Measurements from ENCODE around the gene SARS1. TPM values are rescaled to one million over a fixed set of nuclear protein-coding genes. Genes with fewer than 3 reads are reported as not detected.

SARS1 gene
- total and polyA plus RNA-seq, 2 experiments from 2014 or later = 353 to 365 TPM

DNA sequence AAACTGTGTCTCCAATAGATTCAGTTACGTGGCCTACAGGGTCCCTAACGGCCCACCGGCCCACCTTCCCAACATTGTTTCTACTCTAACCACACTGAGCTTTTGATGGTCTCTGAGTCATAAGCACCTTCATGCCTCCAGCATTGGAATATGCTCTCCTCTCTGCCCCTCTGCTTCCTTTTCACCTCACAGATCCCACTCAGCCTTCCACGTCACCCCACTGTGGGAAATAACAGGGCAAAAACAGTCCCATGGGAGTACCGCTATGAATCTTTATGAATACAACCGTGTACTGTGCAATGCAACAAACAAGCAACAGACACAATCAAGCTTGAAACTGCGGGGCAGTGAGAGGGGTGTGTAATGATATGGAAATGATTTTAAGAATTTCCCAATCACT is 5.3 kb upstream of the SARS1 start:
- in situ Hi-C loops (cut with MboI) = no loop called here
- Histone ChIP-seq H3K9me2 (ENCODE audit: insufficient read depth) (no peaks in the 10 kb centered on the region), H3K79me2 (ENCODE audit: insufficient read depth) (no peaks in the 10 kb centered on the region), H4K20me1 (ENCODE audit: insufficient read depth) (no peaks in the 10 kb centered on the region), H3K4me1 (ENCODE audit: insufficient read depth) (no peaks in the 10 kb centered on the region), H2AFZ (no peak overlapping the region), H3K27me3 (replicated peaks; ENCODE audit: insufficient read depth) (no peaks in the 10 kb centered on the region), H3K4me3 (no peak overlapping the region), H3F3A (ENCODE audit: insufficient read depth) (no peaks in the 10 kb centered on the region), H3K4me2 (ENCODE audit: unreplicated experiment) (no peak overlapping the region), H3K27ac (no peak overlapping the region), H3K9ac (no peak overlapping the region), H3K9me3 (ENCODE audit: low read depth) (no peaks in the 10 kb centered on the region), H3K36me3 (ENCODE audit: low read depth) (no peaks in the 10 kb centered on the region)
- no peak for TF ChIP-seq EZH2 (IDR thresholded peaks at IDR 0.05; ENCODE audit: insufficient read depth, poor library complexity, severe bottlenecking)
- 65 to 70% methylated on average over 7 of the region's 7 CpGs for WGBS, 2 experiments (ENCODE audit: low coverage in 1 of 2, low lambda C conversion rate in 2 of 2, missing lambda C conversion rate in 2 of 2)
- DNase-seq = no peak

DNA sequence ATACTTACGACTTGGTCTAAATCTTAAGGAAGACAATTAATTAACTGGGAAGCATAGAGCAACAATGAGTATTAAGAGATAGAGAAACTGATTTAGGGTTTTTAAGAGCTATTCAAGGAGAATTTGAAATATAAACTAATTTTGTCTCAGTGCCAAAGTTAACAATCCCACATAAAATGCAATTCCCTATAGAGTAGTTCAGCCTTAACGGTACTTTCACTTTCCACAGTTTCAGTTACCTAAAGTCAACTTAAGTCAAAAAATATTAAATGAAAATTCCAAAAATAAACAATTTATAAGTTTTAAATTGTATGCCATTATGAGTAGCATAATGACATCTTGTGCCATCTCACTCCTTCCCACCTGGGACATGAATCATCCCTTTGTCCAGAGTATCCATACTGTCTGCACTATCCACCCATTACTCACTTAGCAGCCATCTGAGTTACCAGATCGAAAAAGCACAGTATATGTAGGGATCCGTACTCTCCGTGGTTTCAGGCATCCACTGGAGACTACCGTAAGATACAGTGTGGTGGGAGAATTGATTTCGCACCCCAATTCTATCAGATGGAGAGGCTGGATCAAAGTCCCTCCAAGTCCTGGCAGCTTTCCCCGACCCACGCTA is 4.8 kb upstream of the SARS1 start:
- whole genome bisulfite sequencing, 2 experiments (ENCODE audit: low coverage in 1 of 2, low lambda C conversion rate in 2 of 2, missing lambda C conversion rate in 2 of 2) = 82 to 85% methylated on average over 9 of the region's 9 CpGs
- peak; percentile 26 for DNase-seq
- Histone ChIP-seq H3K9me3 (ENCODE audit: low read depth) (no peaks in the 10 kb centered on the region), H3K27ac (no peak overlapping the region), H3K4me1 (ENCODE audit: insufficient read depth) (no peaks in the 10 kb centered on the region), H2AFZ (no peak overlapping the region), H3K9ac (no peak overlapping the region), H4K20me1 (ENCODE audit: insufficient read depth) (no peaks in the 10 kb centered on the region), H3K36me3 (ENCODE audit: low read depth) (no peaks in the 10 kb centered on the region), H3K27me3 (replicated peaks; ENCODE audit: insufficient read depth) (no peaks in the 10 kb centered on the region), H3F3A (ENCODE audit: insufficient read depth) (no peaks in the 10 kb centered on the region), H3K9me2 (ENCODE audit: insufficient read depth) (no peaks in the 10 kb centered on the region), H3K4me2 (ENCODE audit: unreplicated experiment) (no peak overlapping the region), H3K79me2 (ENCODE audit: insufficient read depth) (peaks cover 2% of the 10 kb centered on the region; the same call in 1 of the 2 replicates), H3K4me3 (no peak overlapping the region)
- TF ChIP-seq EZH2 (IDR thresholded peaks at IDR 0.05; ENCODE audit: insufficient read depth, poor library complexity, severe bottlenecking) (no peak), EZH2phosphoT487 (IDR thresholded peaks at IDR 0.05; ENCODE audit: insufficient read depth, low read depth) (no peak)
- in situ Hi-C loops (cut with MboI) = no loop called here

DNA sequence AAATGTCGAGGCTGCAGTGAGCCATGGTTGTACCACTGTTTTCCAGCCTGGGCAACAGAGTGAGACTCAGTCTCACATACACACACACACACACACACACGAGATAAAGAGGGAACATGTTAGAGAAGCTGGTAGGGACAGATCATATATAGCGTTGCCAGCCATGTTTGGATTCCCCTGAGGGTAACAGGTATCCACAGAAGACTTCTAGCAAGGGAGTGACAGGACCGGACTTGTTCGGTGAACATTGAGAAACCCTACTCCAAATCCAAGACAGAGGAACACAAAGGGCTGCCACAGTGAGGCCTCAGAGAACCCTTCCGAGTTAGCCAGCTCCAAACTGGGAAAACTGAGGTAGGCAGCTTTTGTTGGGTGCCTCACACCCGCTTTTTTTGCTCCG is 3.7 kb upstream of the SARS1 start:
- in situ Hi-C loops (cut with MboI) = no loop called here
- 76 to 80% methylated on average over 8 of the region's 8 CpGs for WGBS, 2 experiments (ENCODE audit: low coverage in 1 of 2, low lambda C conversion rate in 2 of 2, missing lambda C conversion rate in 2 of 2)
- no peaks in the 10 kb centered on the region for H3K9me2 ChIP-seq (ENCODE audit: insufficient read depth)

DNA sequence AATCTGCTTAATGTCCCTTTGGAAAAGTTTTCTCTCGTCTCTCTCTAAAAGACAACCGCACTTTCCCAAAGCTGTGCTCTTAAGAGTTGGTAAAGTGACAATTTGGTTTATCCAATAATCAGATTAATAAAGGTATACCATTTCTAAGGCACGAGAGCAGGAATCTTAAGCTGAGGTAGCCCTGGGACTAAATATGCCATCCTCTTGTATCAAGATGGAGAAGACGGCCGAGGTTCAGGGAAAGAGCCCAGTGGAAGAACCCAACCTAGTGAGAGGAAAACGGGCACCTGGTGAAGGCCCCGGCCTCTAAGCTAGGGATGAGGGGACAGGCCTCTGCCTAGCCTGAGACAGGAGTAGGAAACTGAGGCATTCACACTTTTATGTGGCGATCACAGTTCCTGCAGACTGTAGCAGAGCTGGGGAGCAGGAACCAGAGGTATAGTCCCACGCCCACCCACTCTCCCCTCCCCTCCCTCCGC is 334 bp upstream of the SARS1 start:
- peaks cover 46% of the 10 kb centered on the region for H3K79me2 ChIP-seq (ENCODE audit: insufficient read depth)
- peak overlapping the region; percentile 95 for H3K4me2 ChIP-seq (ENCODE audit: unreplicated experiment)
- H3K9ac ChIP-seq = peak overlapping the region; percentile 93; the same call in 1 of the 2 replicates
- peak overlapping the region; percentile 93 for H3K4me3 ChIP-seq
- peaks cover 28% of the 10 kb centered on the region for H3F3A ChIP-seq (ENCODE audit: insufficient read depth)
- TF ChIP-seq EZH2phosphoT487 (IDR thresholded peaks at IDR 0.05; ENCODE audit: insufficient read depth, low read depth) (no peak), EZH2 (IDR thresholded peaks at IDR 0.05; ENCODE audit: insufficient read depth, poor library complexity, severe bottlenecking) (no peak)
- no peak for DNase-seq
- H3K27me3 ChIP-seq (replicated peaks; ENCODE audit: insufficient read depth) = no peaks in the 10 kb centered on the region
- no peaks in the 10 kb centered on the region for H3K9me2 ChIP-seq (ENCODE audit: insufficient read depth)
- H3K4me1 ChIP-seq (ENCODE audit: insufficient read depth) = peaks cover 9% of the 10 kb centered on the region; the same call in 1 of the 2 replicates
- H3K9me3 ChIP-seq (ENCODE audit: low read depth) = no peaks in the 10 kb centered on the region
- WGBS, 2 experiments (ENCODE audit: low coverage in 1 of 2, low lambda C conversion rate in 2 of 2, missing lambda C conversion rate in 2 of 2) = 33 to 34% methylated on average over 9 to 10 of the region's 10 CpGs
- H2AFZ ChIP-seq = peak overlapping the region; percentile 76
- H3K36me3 ChIP-seq (ENCODE audit: low read depth) = peaks cover 9% of the 10 kb centered on the region; the same call in 1 of the 2 replicates
- in situ Hi-C loops (cut with MboI) = no loop called here
- H3K27ac ChIP-seq = 0 out of 2 replicates have a peak overlapping the region, but pooled peaks have one; percentile 94
- no peaks in the 10 kb centered on the region for H4K20me1 ChIP-seq (ENCODE audit: insufficient read depth)

More for the DNA sequence above, 3.7 kb upstream of the SARS1 start:
- no peak overlapping the region for H3K4me3 ChIP-seq
- H3F3A ChIP-seq (ENCODE audit: insufficient read depth) = peaks cover 8% of the 10 kb centered on the region
- no peak overlapping the region for H3K9ac ChIP-seq
- peaks cover 13% of the 10 kb centered on the region for H3K79me2 ChIP-seq (ENCODE audit: insufficient read depth)
- no peaks in the 10 kb centered on the region for H3K36me3 ChIP-seq (ENCODE audit: low read depth)
- TF ChIP-seq EZH2phosphoT487 (IDR thresholded peaks at IDR 0.05; ENCODE audit: insufficient read depth, low read depth) = no peak
- TF ChIP-seq EZH2 (IDR thresholded peaks at IDR 0.05; ENCODE audit: insufficient read depth, poor library complexity, severe bottlenecking) = no peak
- H3K9me3 ChIP-seq (ENCODE audit: low read depth) = no peaks in the 10 kb centered on the region
- H4K20me1 ChIP-seq (ENCODE audit: insufficient read depth) = no peaks in the 10 kb centered on the region
- H3K27me3 ChIP-seq (replicated peaks; ENCODE audit: insufficient read depth) = no peaks in the 10 kb centered on the region
- H3K27ac ChIP-seq = no peak overlapping the region
- H2AFZ ChIP-seq = no peak overlapping the region
- DNase-seq = no peak
- H3K4me2 ChIP-seq (ENCODE audit: unreplicated experiment) = no peak overlapping the region
- no peaks in the 10 kb centered on the region for H3K4me1 ChIP-seq (ENCODE audit: insufficient read depth)
